Trophoblast cell (in vitro differentiated cells and primary cell): ENCODE data around the gene ENTREP3.
"Not testable (repeated sequence)": the region's sequence is repeated elsewhere in the genome, so short reads cannot be mapped to it uniquely, and the experiment has no call there.

Experiments
- DNase-seq, 2 donors: peaks; one replicate each; pipeline ENCODE4 v3.0.0-alpha.2; 2016
- H2AFZ ChIP-seq: 2 replicates; pipeline ENCODE4 v1.6.1; 2013; ENCODE audit warnings: low read length, moderate library complexity, mild to moderate bottlenecking; ENCODE audit not compliant: insufficient read depth, poor library complexity
- H2AK5ac ChIP-seq: 2 replicates; pipeline ENCODE4 v1.6.1; 2013; ENCODE audit warnings: mild to moderate bottlenecking, low read length
- H2BK120ac ChIP-seq: 2 replicates; pipeline ENCODE4 v1.6.1; 2013; ENCODE audit warnings: low read length, mild to moderate bottlenecking, moderate library complexity; ENCODE audit not compliant: insufficient read depth, poor library complexity
- H2BK12ac ChIP-seq: 2 replicates; pipeline ENCODE4 v1.6.1; 2013; ENCODE audit warnings: mild to moderate bottlenecking, low read length, moderate library complexity
- H2BK5ac ChIP-seq: 2 replicates; pipeline ENCODE4 v1.6.1; 2013; ENCODE audit warnings: low read length, low read depth, moderate library complexity, mild to moderate bottlenecking; ENCODE audit not compliant: poor library complexity
- H3K14ac ChIP-seq: 2 replicates; pipeline ENCODE4 v1.6.1; 2013; ENCODE audit warnings: mild to moderate bottlenecking, low read length
- H3K18ac ChIP-seq: 2 replicates; pipeline ENCODE4 v1.6.1; 2013; ENCODE audit warnings: mild to moderate bottlenecking, low read length
- H3K23ac ChIP-seq: 2 replicates; pipeline ENCODE4 v1.6.1; 2013; ENCODE audit warnings: low read length
- H3K27ac ChIP-seq: 2 replicates; pipeline ENCODE4 v1.5.1; 2013; ENCODE audit warnings: low read depth, mild to moderate bottlenecking, inconsistent platforms, low read length, moderate library complexity
- H3K27me3 ChIP-seq: 2 replicates; pipeline ENCODE4 v1.6.1; 2013; ENCODE audit warnings: inconsistent platforms, mild to moderate bottlenecking, low read length, moderate library complexity; ENCODE audit not compliant: insufficient read depth
- H3K36me3 ChIP-seq, 2 experiments: 1 replicate in 1 of 2; 2 replicates in 1 of 2; pipeline ENCODE4 v1.6.1; 2013; ENCODE audit warnings: low read length in 2 of 2, mild to moderate bottlenecking in 2 of 2, moderate library complexity in 1 of 2; ENCODE audit not compliant: insufficient read depth in 2 of 2, control insufficient read depth in 1 of 2
- H3K4ac ChIP-seq: 2 replicates; pipeline ENCODE4 v1.6.1; 2013; ENCODE audit warnings: low read depth, mild to moderate bottlenecking, low read length, moderate library complexity
- H3K4me1 ChIP-seq, 2 experiments: 1 replicate in 1 of 2; 2 replicates in 1 of 2; pipeline ENCODE4 v1.6.1; 2013; ENCODE audit warnings: low read length in 2 of 2, mild to moderate bottlenecking in 2 of 2, moderate library complexity in 1 of 2; ENCODE audit not compliant: insufficient read depth in 2 of 2, control insufficient read depth in 1 of 2
- H3K4me2 ChIP-seq: 2 replicates; pipeline ENCODE4 v1.6.1; 2013; ENCODE audit warnings: inconsistent platforms, mild to moderate bottlenecking, low read length, moderate library complexity
- H3K4me3 ChIP-seq: 2 replicates; pipeline ENCODE4 v1.5.1; 2013; ENCODE audit warnings: mild to moderate bottlenecking, low read depth, low read length, inconsistent platforms
- H3K79me1 ChIP-seq: one replicate; pipeline ENCODE4 v1.6.1; 2013; ENCODE audit warnings: low read length
- H3K79me2 ChIP-seq: 2 replicates; pipeline ENCODE4 v1.6.1; 2013; ENCODE audit warnings: low read length, mild to moderate bottlenecking; ENCODE audit not compliant: control insufficient read depth, insufficient read depth, poor library complexity
- H3K9ac ChIP-seq: 2 replicates; pipeline ENCODE4 v1.6.1; 2013; ENCODE audit warnings: mild to moderate bottlenecking, low read length
- H3K9me3 ChIP-seq: 2 replicates; pipeline ENCODE4 v1.6.1; 2013; ENCODE audit warnings: low read depth, mild to moderate bottlenecking, control low read depth, inconsistent platforms, low read length; ENCODE audit not compliant: insufficient read depth
- H4K12ac ChIP-seq: 2 replicates; pipeline ENCODE4 v1.6.1; 2013; ENCODE audit warnings: low read depth, mild to moderate bottlenecking, low read length, moderate library complexity
- H4K8ac ChIP-seq: 2 replicates; pipeline ENCODE4 v1.6.1; 2013; ENCODE audit warnings: low read depth, mild to moderate bottlenecking, low read length, moderate library complexity
- H4K91ac ChIP-seq: one replicate; pipeline ENCODE4 v1.6.1; 2013; ENCODE audit warnings: low read depth, mild to moderate bottlenecking, low read length, moderate library complexity
- WGBS: extraction: QIAGEN DNeasy Blood & Tissue Kit; methylation state at CpG from one replicate; pipeline ENCODE4 v1.1.7; 2013; ENCODE audit warnings: missing lambda C conversion rate; ENCODE audit not compliant: insufficient read length, insufficient coverage; ENCODE audit errors: extremely low coverage; 5-methylcytosine and 5-hydroxymethylcytosine counted together

The ENTREP3 gene

DNA sequence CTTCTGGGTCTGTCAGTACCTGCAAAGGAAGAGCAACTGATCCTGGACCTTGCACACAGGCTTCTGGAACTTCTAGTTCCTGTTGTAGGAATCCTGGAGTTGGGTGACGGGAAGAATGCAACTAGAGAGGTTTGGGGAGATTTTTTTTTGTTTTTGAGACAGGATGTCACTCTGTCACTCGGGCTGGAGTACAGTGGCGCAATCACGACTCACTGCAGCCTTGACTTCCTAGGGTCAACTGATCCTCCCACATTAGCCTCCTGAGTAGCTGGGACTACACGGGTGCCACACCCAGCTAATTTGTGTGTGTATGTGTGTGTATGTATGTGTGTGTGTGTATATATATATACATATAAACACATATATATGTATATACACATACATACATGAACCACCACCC, 18.8 kb downstream of the ENTREP3 start:
- Histone ChIP-seq H2AFZ (no peak overlapping the region), H2BK120ac (no peak overlapping the region), H4K91ac (no peak overlapping the region), H3K4me3 (no peak overlapping the region), H2BK12ac (no peak overlapping the region), H3K14ac (no peak overlapping the region), H3K27me3 (no peaks in the 10 kb centered on the region), H3K9ac (no peak overlapping the region), H3K79me2 (no peaks in the 10 kb centered on the region), H3K4me1 (peaks cover 8 to 9% of the 10 kb centered on the region in 2 experiments), H4K12ac (no peak overlapping the region), H3K79me1 (peaks cover 4% of the 10 kb centered on the region), H3K36me3 (peaks cover 11 to 19% of the 10 kb centered on the region in 2 experiments), H2BK5ac (no peak overlapping the region), H3K23ac (no peak overlapping the region), H3K9me3 (no peaks in the 10 kb centered on the region), H3K27ac (no peak overlapping the region), H3K18ac (no peak overlapping the region), H2AK5ac (no peak overlapping the region), H3K4me2 (no peak overlapping the region), H3K4ac (no peak overlapping the region), H4K8ac (no peak overlapping the region)
- DNase-seq: peak; percentile 60 to 89
- no CpG with 5 or more reads among the region's 5 CpGs for WGBS

DNA sequence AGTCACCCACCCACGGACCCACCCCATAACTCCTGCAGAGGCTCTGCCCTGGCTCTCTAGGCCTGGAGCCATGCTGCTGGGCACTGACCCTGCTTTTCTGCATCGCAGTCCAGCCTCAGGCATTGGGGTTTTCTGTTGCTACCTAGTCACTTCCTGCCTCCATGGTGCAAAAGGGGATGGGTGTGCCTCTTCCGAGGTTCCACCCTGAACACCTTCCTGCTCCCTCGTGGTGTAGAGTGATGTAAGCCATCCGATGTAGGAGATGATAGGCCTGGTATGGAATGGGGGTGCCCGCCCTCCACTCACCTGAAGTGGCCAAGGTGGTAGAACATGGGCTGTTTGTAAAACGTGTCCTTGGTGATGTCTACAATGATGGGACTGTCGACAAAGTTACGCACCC, 19.9 kb downstream of the ENTREP3 start:
- not testable (repeated sequence) for H3K4me3 ChIP-seq, H3K9me3 ChIP-seq, H4K8ac ChIP-seq, H3K79me1 ChIP-seq, H3K18ac ChIP-seq, H2AK5ac ChIP-seq, H3K4me2 ChIP-seq, H2BK120ac ChIP-seq, H2BK5ac ChIP-seq, H3K14ac ChIP-seq, H3K23ac ChIP-seq, H3K27me3 ChIP-seq, H3K4ac ChIP-seq, H2AFZ ChIP-seq, DNase-seq, H3K27ac ChIP-seq, H2BK12ac ChIP-seq, H3K4me1 ChIP-seq, H3K79me2 ChIP-seq, H3K9ac ChIP-seq, H4K91ac ChIP-seq, H4K12ac ChIP-seq
- no CpG with 5 or more reads among the region's 9 CpGs for WGBS
- H3K36me3 ChIP-seq: peaks cover 11 to 19% of the 10 kb centered on the region in 2 experiments

DNA sequence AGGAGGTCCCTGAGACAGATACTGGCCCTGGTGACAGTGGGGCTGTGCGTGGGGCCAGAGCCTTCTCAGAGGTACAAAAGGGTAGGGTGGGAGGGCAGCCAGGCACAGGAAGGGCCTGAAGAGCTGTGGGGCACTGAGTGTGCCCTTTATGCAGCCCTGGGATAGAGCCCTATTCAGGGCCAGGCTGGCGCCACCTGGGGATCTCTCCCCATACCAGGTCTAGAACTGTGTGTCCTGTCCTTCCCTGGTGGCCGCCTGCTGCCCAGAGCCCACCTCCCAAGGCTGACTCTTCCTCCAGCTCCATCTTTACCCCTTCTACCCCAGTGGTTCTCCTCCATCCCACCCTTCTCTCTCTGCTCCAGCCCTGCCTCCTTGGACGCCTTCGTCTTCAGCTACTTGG, 21.8 kb downstream of the ENTREP3 start:
- not testable (repeated sequence) for H4K12ac ChIP-seq, H3K79me2 ChIP-seq, H2BK120ac ChIP-seq, H2BK5ac ChIP-seq, H4K91ac ChIP-seq, DNase-seq, H2BK12ac ChIP-seq, H3K4ac ChIP-seq, H3K79me1 ChIP-seq, H3K14ac ChIP-seq, H3K4me2 ChIP-seq, H3K9me3 ChIP-seq, H3K18ac ChIP-seq, H3K9ac ChIP-seq, H4K8ac ChIP-seq, H2AFZ ChIP-seq, H3K27me3 ChIP-seq, H3K23ac ChIP-seq, H3K27ac ChIP-seq, H3K4me1 ChIP-seq, H2AK5ac ChIP-seq, H3K4me3 ChIP-seq
- peaks cover 11 to 14% of the 10 kb centered on the region in 2 experiments for H3K36me3 ChIP-seq
- no CpG with 5 or more reads among the region's 5 CpGs for WGBS

DNA sequence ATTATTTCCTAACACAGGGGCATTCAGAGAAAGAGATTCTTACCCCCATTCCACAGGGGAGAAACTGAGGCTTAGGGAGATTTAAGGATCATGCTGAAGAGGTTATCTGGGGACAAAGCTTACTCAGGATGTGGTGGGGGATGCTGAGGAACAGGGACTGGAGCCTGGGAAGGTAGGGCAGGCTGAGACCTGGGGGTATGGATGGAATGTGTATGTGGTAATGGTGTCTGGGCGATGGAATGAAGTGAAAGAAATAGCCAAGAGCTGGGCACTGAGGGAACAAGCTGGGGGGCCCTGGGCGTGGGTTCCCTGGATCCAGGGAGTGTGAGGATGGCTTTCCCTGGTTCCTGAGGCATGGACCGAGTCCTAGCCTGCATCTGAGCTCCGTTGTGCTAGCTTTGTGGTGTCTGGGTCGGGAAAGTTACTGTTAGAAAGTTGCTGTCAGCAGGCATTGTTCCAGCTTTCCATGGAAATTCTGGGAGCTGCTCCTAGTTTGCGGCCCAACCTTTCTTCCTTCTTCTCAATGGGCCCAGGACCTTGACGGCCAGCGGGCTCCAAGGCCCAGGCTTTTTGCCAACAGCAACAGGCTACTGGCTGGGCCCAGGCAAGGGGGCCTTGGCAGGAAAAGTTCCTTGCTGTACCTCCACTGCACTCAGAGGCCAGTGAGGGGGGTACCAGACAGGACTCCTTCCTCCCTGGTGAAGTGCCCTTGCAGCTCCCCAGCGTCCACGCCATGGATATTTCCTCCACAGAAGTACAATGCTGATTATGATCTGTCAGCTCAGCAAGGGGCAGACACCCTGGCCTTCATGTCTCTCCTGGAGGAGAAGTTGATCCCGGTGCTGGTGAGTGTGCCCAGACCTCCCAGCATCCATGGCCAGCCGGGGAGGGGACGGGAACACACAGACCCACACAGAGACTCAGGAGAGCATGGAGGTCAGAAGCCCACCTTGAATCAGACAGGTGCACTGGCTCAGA, 23.0 kb downstream of the ENTREP3 start:
- no CpG with 5 or more reads among the region's 13 CpGs for WGBS
- not testable (repeated sequence) for H3K9me3 ChIP-seq, H3K4ac ChIP-seq, H4K8ac ChIP-seq, H2BK5ac ChIP-seq, H3K79me1 ChIP-seq, H3K27ac ChIP-seq, H3K4me2 ChIP-seq, H2AFZ ChIP-seq, H3K9ac ChIP-seq, H3K4me1 ChIP-seq, H3K23ac ChIP-seq, H3K79me2 ChIP-seq, H3K4me3 ChIP-seq, H2BK12ac ChIP-seq, H3K18ac ChIP-seq, H3K27me3 ChIP-seq, H4K91ac ChIP-seq, H4K12ac ChIP-seq
- peaks cover 9 to 11% of the 10 kb centered on the region in 2 experiments for H3K36me3 ChIP-seq
- peak overlapping the region; percentile 71 for H2AK5ac ChIP-seq
- peak overlapping the region; percentile 46 for H3K14ac ChIP-seq
- peak overlapping the region; percentile 24 for H2BK120ac ChIP-seq
- DNase-seq: peak in 1 of 2 donors; percentile 40
